Suprapubic skin (tissue), 4 donors: ENCODE data around the gene NEK10. TPM values are rescaled to one million over a fixed set of nuclear protein-coding genes. Genes with fewer than 3 reads are reported as not detected.
A peak's percentile ranks its signal among the peaks of the same experiment; 100 is the strongest.

Source experiments
- DNase-seq, 2 donors: peaks; one replicate each; pipeline ENCODE4 v3.0.0-alpha.2; 2019; ENCODE audit warnings: low spot score in 2 of 2
- H3K27ac ChIP-seq: fragments of 200-600 bp; sonication (generic); one replicate; pipeline ENCODE4 v1.5.1; 2019
- H3K27me3 ChIP-seq: fragments of 200-600 bp; sonication (generic); one replicate; pipeline ENCODE4 v1.5.1; 2019
- H3K36me3 ChIP-seq: fragments of 200-600 bp; sonication (generic); one replicate; pipeline ENCODE4 v1.5.1; 2019
- H3K4me1 ChIP-seq: fragments of 200-600 bp; sonication (generic); one replicate; pipeline ENCODE4 v1.5.1; 2019
- H3K4me3 ChIP-seq: fragments of 200-600 bp; sonication (generic); one replicate; pipeline ENCODE4 v1.5.1; 2019; ENCODE audit warnings: mild to moderate bottlenecking
- H3K9me3 ChIP-seq: fragments of 200-600 bp; sonication (generic); one replicate; pipeline ENCODE4 v1.5.1; 2019
- EP300 ChIP-seq: sonication (generic); formaldehyde crosslinking; IDR thresholded peaks from one replicate; pipeline ENCODE4 v1.6.1; 2017; ENCODE audit warnings: antibody characterized with exemption
- POLR2A ChIP-seq, 2 donors: fragments of 450-650 bp; IDR thresholded peaks; one replicate each; pipeline ENCODE4 v1.6.1; 2017; ENCODE audit warnings: antibody characterized with exemption in 2 of 2, mild to moderate bottlenecking in 2 of 2, moderate library complexity in 2 of 2
- POLR2AphosphoS5 ChIP-seq, 3 donors: sonication (generic); formaldehyde crosslinking; IDR thresholded peaks; one replicate each; pipeline ENCODE4 v1.6.1; 2017; ENCODE audit warnings: antibody characterized with exemption in 3 of 3
- WGBS: methylation state at CpG from one replicate; pipeline ENCODE4 v1.1.5; 2018; 5-methylcytosine and 5-hydroxymethylcytosine counted together
- total RNA-seq, 4 donors: library from RNA; depleted of rRNA; stranded (reverse); fragments of >200 nt; gene quantifications; one replicate each; pipeline ENCODE4 v1.1.0, GENCODE V29; 2016
- TF ChIP-seq, protein P1 (sequence below), 2 donors: fragments of 200-600 bp in 1 of 2; fragments of 450-650 bp in 1 of 2; sonication (generic) in 1 of 2; IDR thresholded peaks; one replicate each; pipeline ENCODE4 v1.5.1; 2016 to 2019; ENCODE audit warnings: antibody characterized with exemption in 2 of 2, mild to moderate bottlenecking in 1 of 2, moderate library complexity in 1 of 2

Gene NEK10
- total RNA-seq, 4 donors from 2014 or later = 2.4 to 3.4 (median 3.0) TPM; not detected in 1

DNA sequence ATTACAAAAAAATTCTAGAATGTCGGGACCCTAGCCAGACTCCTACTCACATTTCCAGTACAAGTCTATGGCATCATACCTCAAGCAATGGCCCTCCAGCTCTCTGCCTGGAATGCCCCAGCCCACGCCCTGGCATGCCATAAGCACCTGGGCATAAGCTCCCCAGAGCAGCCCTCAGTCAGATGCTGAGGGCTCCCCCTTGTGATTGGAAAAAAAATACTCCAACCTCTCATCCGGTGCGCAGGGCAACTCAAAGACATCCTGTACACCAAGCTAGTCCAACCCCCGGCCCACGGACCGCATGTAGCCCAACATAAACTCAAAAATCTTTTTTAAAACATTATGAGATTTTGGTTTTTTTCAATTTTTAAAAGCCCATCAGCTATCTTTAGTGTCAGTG lies 115.4 kb downstream of the NEK10 start:
- H3K4me3 ChIP-seq = no peak overlapping the region
- no peaks in the 10 kb centered on the region for H3K4me1 ChIP-seq
- no peak for DNase-seq
- no peaks in the 10 kb centered on the region for H3K36me3 ChIP-seq
- no peaks in the 10 kb centered on the region for H3K27me3 ChIP-seq
- no peaks in the 10 kb centered on the region for H3K9me3 ChIP-seq
- 55% methylated on average over 7 of the region's 7 CpGs for WGBS
- no peak overlapping the region for H3K27ac ChIP-seq
- TF ChIP-seq, protein P1, sequence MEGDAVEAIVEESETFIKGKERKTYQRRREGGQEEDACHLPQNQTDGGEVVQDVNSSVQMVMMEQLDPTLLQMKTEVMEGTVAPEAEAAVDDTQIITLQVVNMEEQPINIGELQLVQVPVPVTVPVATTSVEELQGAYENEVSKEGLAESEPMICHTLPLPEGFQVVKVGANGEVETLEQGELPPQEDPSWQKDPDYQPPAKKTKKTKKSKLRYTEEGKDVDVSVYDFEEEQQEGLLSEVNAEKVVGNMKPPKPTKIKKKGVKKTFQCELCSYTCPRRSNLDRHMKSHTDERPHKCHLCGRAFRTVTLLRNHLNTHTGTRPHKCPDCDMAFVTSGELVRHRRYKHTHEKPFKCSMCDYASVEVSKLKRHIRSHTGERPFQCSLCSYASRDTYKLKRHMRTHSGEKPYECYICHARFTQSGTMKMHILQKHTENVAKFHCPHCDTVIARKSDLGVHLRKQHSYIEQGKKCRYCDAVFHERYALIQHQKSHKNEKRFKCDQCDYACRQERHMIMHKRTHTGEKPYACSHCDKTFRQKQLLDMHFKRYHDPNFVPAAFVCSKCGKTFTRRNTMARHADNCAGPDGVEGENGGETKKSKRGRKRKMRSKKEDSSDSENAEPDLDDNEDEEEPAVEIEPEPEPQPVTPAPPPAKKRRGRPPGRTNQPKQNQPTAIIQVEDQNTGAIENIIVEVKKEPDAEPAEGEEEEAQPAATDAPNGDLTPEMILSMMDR (IDR thresholded peaks at IDR 0.05) = peak in 1 of 2 donors; percentile 16
- TF ChIP-seq EP300 (no peak), POLR2AphosphoS5 (IDR thresholded peaks at IDR 0.05) (no peak), POLR2A (IDR thresholded peaks at IDR 0.05) (no peak)

DNA sequence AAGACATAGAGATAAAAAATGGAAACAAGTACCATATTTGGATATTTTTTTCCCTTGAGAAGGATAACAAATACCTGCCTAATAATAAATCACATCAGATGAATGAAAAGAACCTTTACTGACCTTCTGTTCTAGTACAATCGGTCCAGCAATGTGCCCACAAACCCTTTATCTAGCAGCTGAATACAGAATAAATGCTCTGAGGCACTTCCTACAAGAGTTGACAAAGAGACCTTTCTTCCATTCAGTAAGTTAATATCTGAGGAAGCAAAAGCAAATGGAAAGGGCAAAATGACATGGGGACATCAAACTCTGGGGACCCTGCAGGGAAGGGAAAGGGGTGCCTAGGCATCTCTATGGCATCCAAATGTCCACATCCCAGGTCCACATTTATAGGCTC lies 115.8 kb downstream of the NEK10 start:
- no peaks in the 10 kb centered on the region for H3K27me3 ChIP-seq
- H3K36me3 ChIP-seq = no peaks in the 10 kb centered on the region
- 44% methylated on average over 1 of the region's 1 CpG for WGBS
- no peak overlapping the region for H3K4me3 ChIP-seq
- no peak for DNase-seq
- H3K4me1 ChIP-seq = no peaks in the 10 kb centered on the region
- H3K9me3 ChIP-seq = no peaks in the 10 kb centered on the region
- H3K27ac ChIP-seq = no peak overlapping the region
- TF ChIP-seq, protein P1 (IDR thresholded peaks at IDR 0.05) = no peak
- TF ChIP-seq POLR2AphosphoS5 (IDR thresholded peaks at IDR 0.05) = no peak

DNA sequence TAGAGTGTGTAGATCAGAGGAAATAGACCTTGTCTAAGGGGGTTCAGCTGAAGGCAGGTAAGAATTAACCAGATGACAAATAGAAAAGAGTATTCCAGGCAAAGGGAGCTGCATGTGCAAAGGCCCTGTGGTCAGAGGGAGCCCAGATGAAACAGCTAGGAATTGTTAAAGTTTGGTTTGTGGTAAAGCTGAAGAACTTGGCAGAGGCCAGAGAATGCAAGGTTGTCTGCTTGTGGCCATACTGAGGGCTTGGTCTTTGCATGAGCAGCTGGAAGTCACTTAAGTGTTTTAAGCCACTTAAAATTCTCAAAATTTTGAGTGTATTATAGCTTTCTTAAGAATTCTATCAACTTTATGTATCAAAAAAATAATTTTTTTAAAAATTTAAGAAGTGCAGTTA lies 116.5 kb downstream of the NEK10 start:
- DNase-seq = no peak
- no peak for TF ChIP-seq POLR2A (IDR thresholded peaks at IDR 0.05)
- TF ChIP-seq, protein P1 (IDR thresholded peaks at IDR 0.05) = no peak
- no peak for TF ChIP-seq EP300
- TF ChIP-seq POLR2AphosphoS5 (IDR thresholded peaks at IDR 0.05) = no peak
- Histone ChIP-seq H3K9me3 (no peaks in the 10 kb centered on the region), H3K27me3 (no peaks in the 10 kb centered on the region), H3K27ac (no peak overlapping the region), H3K4me1 (no peaks in the 10 kb centered on the region), H3K36me3 (no peaks in the 10 kb centered on the region), H3K4me3 (no peak overlapping the region)

DNA sequence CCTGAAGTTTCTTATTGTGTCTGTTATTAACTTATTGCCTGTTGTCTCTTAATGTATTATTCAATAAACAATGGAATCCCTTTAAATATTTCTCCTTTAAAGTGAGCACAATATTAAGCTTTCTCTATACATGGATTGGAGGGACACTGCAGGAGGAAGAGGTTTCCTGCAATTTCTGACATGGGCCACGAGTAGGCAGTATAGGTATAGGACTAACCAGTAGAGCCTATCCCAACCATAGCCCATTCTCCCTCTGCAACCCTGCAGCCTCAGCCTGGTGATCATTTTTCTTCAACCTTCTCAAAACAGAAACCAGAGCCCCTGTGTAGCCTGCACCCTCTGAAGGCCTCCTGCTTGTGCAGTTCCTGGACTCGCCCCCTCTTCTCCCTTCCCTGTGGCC lies 124.8 kb downstream of the NEK10 start:
- Histone ChIP-seq H3K27ac (no peak overlapping the region), H3K27me3 (no peaks in the 10 kb centered on the region), H3K4me1 (no peaks in the 10 kb centered on the region), H3K36me3 (no peaks in the 10 kb centered on the region), H3K9me3 (no peaks in the 10 kb centered on the region), H3K4me3 (no peak overlapping the region)
- no peak for DNase-seq
- WGBS = 89% methylated on average over 2 of the region's 2 CpGs
- TF ChIP-seq, protein P1 (IDR thresholded peaks at IDR 0.05) = no peak
- TF ChIP-seq EP300 = no peak
- TF ChIP-seq POLR2AphosphoS5 (IDR thresholded peaks at IDR 0.05) = no peak
- no peak for TF ChIP-seq POLR2A (IDR thresholded peaks at IDR 0.05)

DNA sequence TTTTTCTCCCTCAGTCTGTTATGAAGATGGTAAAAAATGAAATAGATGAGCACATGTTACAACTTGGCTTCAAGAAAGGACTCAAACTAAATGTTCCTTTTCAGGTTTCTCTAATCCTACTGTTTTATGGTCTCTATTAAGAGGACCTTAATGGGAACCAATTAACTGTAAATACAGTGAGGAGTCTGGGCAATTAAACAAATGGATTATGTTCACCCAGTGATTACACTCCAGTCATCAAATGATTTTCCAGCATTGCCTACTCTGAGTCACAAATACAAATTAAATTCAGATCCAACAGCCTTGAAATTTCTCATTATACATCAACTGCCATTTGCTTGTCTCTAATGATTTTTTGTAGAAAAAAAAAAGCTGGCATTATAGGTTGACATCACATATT lies 129.2 kb downstream of the NEK10 start:
- no peak for TF ChIP-seq EP300
- TF ChIP-seq POLR2AphosphoS5 (IDR thresholded peaks at IDR 0.05) = no peak
- TF ChIP-seq, protein P1 (IDR thresholded peaks at IDR 0.05) = no peak
- TF ChIP-seq POLR2A (IDR thresholded peaks at IDR 0.05) = no peak
- DNase-seq = no peak
- Histone ChIP-seq H3K36me3 (no peaks in the 10 kb centered on the region), H3K9me3 (peaks cover 17% of the 10 kb centered on the region), H3K27ac (no peak overlapping the region), H3K4me3 (no peak overlapping the region), H3K4me1 (no peaks in the 10 kb centered on the region), H3K27me3 (no peaks in the 10 kb centered on the region)
